ENCODE data around the gene PLCB1. TPM values are rescaled to one million over a fixed set of nuclear protein-coding genes. Genes with fewer than 3 reads are reported as not detected.

Gene PLCB1
- total RNA-seq, 2 experiments from 2014 or later, result 0.63 to 1.5 TPM

DNA sequence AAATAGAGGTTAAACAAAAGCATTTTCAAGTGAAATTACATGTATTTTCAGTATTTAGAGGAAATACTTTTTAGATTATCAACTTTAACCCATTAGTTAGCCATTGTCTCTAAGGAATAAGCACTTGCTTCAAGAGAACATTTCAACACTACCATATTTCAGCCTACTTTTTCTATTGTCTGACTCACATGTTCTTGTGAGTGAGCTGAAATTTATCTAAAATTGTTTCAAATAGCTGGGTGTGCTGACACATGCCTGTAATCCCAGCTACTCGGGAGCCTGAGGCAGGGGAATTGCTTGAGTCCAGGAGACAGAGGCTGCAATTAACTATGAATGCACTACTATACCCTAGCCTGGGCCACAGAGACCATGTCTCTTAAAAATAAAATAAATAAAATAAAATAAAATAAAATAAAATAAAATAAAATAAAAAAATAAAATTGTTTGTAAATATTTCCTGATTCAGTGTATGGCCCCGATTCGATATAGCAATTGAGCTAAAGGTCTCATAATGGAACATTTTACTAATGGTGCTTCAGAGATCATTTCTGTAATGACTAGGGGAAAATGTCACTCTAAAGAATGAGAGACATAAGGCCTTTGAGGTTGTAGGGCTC lies 612.3 kb downstream of the PLCB1 start:
- Mint-ChIP-seq H3K36me3 (ENCODE audit: low read depth) (no peaks in the 10 kb centered on the region), H3K27me3 (ENCODE audit: low read depth) (peaks cover 2% of the 10 kb centered on the region), H3K27ac (no peak overlapping the region), H3K4me1 (ENCODE audit: low read depth) (no peaks in the 10 kb centered on the region), H3K4me3 (no peak overlapping the region), H3K9me3 (ENCODE audit: insufficient read depth) (no peaks in the 10 kb centered on the region)
- CTCF ChIA-PET, result interaction anchor here (1.2 to 1.4 kb wide), 2 partner anchors 16 to 22 kb away, joined by 3 to 5 read pairs; no protein-coding TSS in a partner anchor
- DNase-seq (no peak), ATAC-seq (no peak)
- POLR2A ChIA-PET, result no interaction called here

GRCh38 chr20:8749101-8749500 lies 617.0 kb downstream of the PLCB1 start:
- ChIA-PET CTCF (interaction anchor here (1.3 to 2.4 kb wide), 2 partner anchors 11 to 15 kb away, joined by 7 to 10 read pairs; no protein-coding TSS in a partner anchor), POLR2A (no interaction called here)
- ATAC-seq (no peak), DNase-seq (no peak)
- Mint-ChIP-seq H3K4me3 (no peak overlapping the region), H3K27ac (no peak overlapping the region), H3K27me3 (ENCODE audit: low read depth) (no peaks in the 10 kb centered on the region), H3K9me3 (ENCODE audit: insufficient read depth) (no peaks in the 10 kb centered on the region), H3K36me3 (ENCODE audit: low read depth) (no peaks in the 10 kb centered on the region), H3K4me1 (ENCODE audit: low read depth) (no peaks in the 10 kb centered on the region)

- POLR2A ChIA-PET, result no interaction called here
- CTCF ChIA-PET, result interaction anchor here (0.9 to 2.4 kb wide), 5 partner anchors 10 to 104 kb away, joined by 4 to 10 read pairs (median 5); no protein-coding TSS in a partner anchor
- Mint-ChIP-seq H3K9me3 (ENCODE audit: insufficient read depth) (no peaks in the 10 kb centered on the region), H3K36me3 (ENCODE audit: low read depth) (no peaks in the 10 kb centered on the region), H3K4me1 (ENCODE audit: low read depth) (no peaks in the 10 kb centered on the region), H3K27me3 (ENCODE audit: low read depth) (no peaks in the 10 kb centered on the region), H3K4me3 (no peak overlapping the region), H3K27ac (no peak overlapping the region)
- DNase-seq (no peak), ATAC-seq (no peak)
Measured at GRCh38 chr20:8749986-8750385, 617.9 kb downstream of the PLCB1 start.

- POLR2A ChIA-PET, result no interaction called here
- no peaks in the 10 kb centered on the region for H3K9me3 Mint-ChIP-seq (ENCODE audit: insufficient read depth)
- no peak overlapping the region for H3K4me3 Mint-ChIP-seq
- DNase-seq (no peak), ATAC-seq (no peak)
- no peak overlapping the region for H3K27ac Mint-ChIP-seq
- H3K4me1 Mint-ChIP-seq (ENCODE audit: low read depth), result no peaks in the 10 kb centered on the region
- H3K36me3 Mint-ChIP-seq (ENCODE audit: low read depth), result no peaks in the 10 kb centered on the region
- H3K27me3 Mint-ChIP-seq (ENCODE audit: low read depth), result no peaks in the 10 kb centered on the region
- CTCF ChIA-PET, result no interaction called here
Measured at GRCh38 chr20:8755340-8756118, 623.5 kb downstream of the PLCB1 start.

GRCh38 chr20:8756410-8756809 lies 624.3 kb downstream of the PLCB1 start:
- no peaks in the 10 kb centered on the region for H3K36me3 Mint-ChIP-seq (ENCODE audit: low read depth)
- DNase-seq, result no peak
- no peak overlapping the region for H3K4me3 Mint-ChIP-seq
- no peaks in the 10 kb centered on the region for H3K27me3 Mint-ChIP-seq (ENCODE audit: low read depth)
- H3K9me3 Mint-ChIP-seq (ENCODE audit: insufficient read depth), result no peaks in the 10 kb centered on the region
- peak overlapping the region; percentile 34 for H3K27ac Mint-ChIP-seq
- no peaks in the 10 kb centered on the region for H3K4me1 Mint-ChIP-seq (ENCODE audit: low read depth)
- CTCF ChIA-PET, result no interaction called here
- POLR2A ChIA-PET, result interaction anchor here (0.5 kb wide), 1 partner anchor 215 kb away, joined by 3 read pairs; no protein-coding TSS in a partner anchor
- no peak for ATAC-seq

DNA sequence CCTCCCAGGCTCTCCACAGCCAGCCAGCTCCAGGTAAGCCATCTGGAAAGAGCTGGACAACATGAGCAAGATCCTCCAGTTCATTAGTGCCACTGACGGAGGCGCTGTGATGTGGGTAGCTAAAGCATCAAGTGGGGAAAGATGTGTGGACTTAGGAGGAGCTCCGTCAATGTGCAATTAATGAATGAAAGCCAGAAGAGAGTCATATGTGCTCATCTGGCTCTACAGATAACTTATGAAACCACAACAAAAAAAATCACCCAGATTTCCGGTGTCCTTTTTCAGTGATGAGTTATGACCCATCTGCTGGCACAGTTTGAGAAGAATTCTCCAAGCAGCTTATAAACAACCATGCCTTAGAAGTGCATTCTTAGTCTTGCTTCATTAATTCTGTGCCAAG lies 625.1 kb downstream of the PLCB1 start:
- Mint-ChIP-seq H3K27me3 (ENCODE audit: low read depth) (no peaks in the 10 kb centered on the region), H3K36me3 (ENCODE audit: low read depth) (no peaks in the 10 kb centered on the region), H3K9me3 (ENCODE audit: insufficient read depth) (no peaks in the 10 kb centered on the region), H3K4me3 (no peak overlapping the region), H3K4me1 (ENCODE audit: low read depth) (no peaks in the 10 kb centered on the region), H3K27ac (no peak overlapping the region)
- no peak for DNase-seq
- ATAC-seq, result no peak
- ChIA-PET POLR2A (interaction anchor here (0.5 kb wide), 1 partner anchor 216 kb away, joined by 3 read pairs; no protein-coding TSS in a partner anchor), CTCF (interaction anchor here (1.2 kb wide), 2 partner anchors 22 to 35 kb away, joined by 3 read pairs; no protein-coding TSS in a partner anchor)

DNA sequence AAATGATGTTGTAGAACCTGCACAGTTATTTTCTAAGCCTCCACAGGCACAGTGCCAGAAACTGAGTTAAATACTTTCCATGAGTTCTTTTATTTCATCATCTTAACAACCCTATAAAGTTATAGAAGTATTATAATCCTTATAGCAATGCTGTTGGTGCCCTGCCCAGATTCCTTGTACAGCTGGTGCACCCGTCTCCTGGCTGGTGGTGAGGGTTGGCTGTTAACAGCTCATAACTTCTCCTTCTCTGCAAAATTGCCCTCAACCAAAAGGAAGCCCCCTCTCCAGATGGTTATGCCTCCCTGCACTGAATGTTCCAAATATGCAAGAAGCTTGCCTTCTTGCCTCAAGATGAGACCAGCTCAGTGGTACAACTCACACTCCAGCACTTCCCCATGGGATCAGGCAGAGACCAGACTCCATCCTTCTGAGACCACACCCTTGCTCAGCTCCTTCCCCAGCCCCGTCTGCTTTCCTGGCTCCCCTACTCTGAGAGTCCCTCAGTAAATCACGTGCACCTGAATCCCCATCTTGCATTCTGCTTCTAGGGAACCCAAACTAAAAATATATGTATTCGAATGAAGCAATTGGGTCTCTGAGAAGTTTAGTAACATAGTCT lies 632.4 kb downstream of the PLCB1 start:
- Mint-ChIP-seq H3K36me3 (ENCODE audit: low read depth) (no peaks in the 10 kb centered on the region), H3K4me3 (no peak overlapping the region), H3K4me1 (ENCODE audit: low read depth) (peaks cover 5% of the 10 kb centered on the region), H3K9me3 (ENCODE audit: insufficient read depth) (no peaks in the 10 kb centered on the region), H3K27ac (no peak overlapping the region), H3K27me3 (ENCODE audit: low read depth) (no peaks in the 10 kb centered on the region)
- no peak for DNase-seq
- no peak for ATAC-seq
- POLR2A ChIA-PET, result no interaction called here
- CTCF ChIA-PET, result interaction anchor here (1.4 kb wide), 1 partner anchor 15 kb away, joined by 7 read pairs; no protein-coding TSS in a partner anchor

DNA sequence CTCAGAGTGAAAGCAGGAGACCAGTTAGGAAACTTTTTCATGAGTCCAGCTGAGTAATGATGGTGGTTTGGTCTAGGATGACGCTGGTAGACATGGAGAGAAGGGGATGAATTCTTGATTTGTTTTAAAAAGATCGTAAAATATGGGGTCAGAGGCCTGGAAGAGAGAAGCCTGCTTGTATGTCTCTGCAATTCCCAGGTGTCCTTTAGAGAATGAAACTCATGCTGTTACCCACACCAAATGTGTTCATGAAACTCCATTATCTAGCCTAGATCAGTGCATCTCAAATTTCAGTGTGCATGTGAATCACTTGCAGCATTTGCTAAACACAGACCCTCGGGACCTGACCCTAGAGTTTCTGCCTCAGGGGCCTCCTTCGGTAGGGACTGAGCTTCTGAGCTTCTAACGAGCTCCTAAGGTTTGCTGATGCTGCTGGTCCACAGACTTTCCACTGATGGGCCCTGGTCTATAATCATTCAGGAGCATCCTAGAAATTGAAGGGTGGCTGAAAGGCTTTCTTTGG lies 634.9 kb downstream of the PLCB1 start:
- Mint-ChIP-seq H3K27me3 (ENCODE audit: low read depth) (no peaks in the 10 kb centered on the region), H3K4me3 (no peak overlapping the region), H3K36me3 (ENCODE audit: low read depth) (no peaks in the 10 kb centered on the region), H3K27ac (no peak overlapping the region), H3K4me1 (ENCODE audit: low read depth) (peaks cover 5% of the 10 kb centered on the region), H3K9me3 (ENCODE audit: insufficient read depth) (no peaks in the 10 kb centered on the region)
- CTCF ChIA-PET, result no interaction called here
- ATAC-seq (no peak), DNase-seq (no peak)
- POLR2A ChIA-PET, result no interaction called here

GRCh38 chr20:8774412-8774811 lies 642.3 kb downstream of the PLCB1 start:
- ATAC-seq (no peak), DNase-seq (no peak)
- H3K36me3 Mint-ChIP-seq (ENCODE audit: low read depth), result no peaks in the 10 kb centered on the region
- ChIA-PET CTCF (interaction anchor here (1.0 kb wide), 1 partner anchor 16 kb away, joined by 3 read pairs; no protein-coding TSS in a partner anchor), POLR2A (no interaction called here)
- no peaks in the 10 kb centered on the region for H3K27me3 Mint-ChIP-seq (ENCODE audit: low read depth)
- H3K9me3 Mint-ChIP-seq (ENCODE audit: insufficient read depth), result no peaks in the 10 kb centered on the region
- no peaks in the 10 kb centered on the region for H3K4me1 Mint-ChIP-seq (ENCODE audit: low read depth)
- no peak overlapping the region for H3K27ac Mint-ChIP-seq
- no peak overlapping the region for H3K4me3 Mint-ChIP-seq

GRCh38 chr20:8777911-8778310 lies 645.8 kb downstream of the PLCB1 start:
- Mint-ChIP-seq H3K9me3 (ENCODE audit: insufficient read depth) (no peaks in the 10 kb centered on the region), H3K27ac (no peak overlapping the region)
- POLR2A ChIA-PET, result no interaction called here

DNA sequence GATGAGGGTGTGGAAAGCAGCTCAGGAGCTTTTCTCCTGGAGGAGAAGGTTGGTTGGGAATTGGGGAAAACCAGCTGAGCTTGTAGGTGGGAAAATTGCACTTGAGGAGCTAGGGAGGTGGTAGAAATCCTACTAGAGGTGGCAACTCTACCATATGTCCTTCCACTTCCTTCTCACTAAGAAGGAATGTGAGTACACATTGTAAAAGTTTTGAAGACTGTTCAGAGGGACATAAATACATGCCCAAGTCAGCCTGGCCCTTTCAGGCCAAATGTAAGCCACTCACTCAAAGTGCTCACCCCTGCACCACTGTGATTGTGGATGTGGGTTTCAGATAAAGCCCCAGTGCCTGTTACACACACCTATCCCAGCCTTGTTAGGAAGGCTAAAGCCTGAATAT lies 646.3 kb downstream of the PLCB1 start:
- ATAC-seq, result no peak
- Mint-ChIP-seq H3K36me3 (ENCODE audit: low read depth) (no peaks in the 10 kb centered on the region), H3K27me3 (ENCODE audit: low read depth) (no peaks in the 10 kb centered on the region), H3K4me1 (ENCODE audit: low read depth) (no peaks in the 10 kb centered on the region), H3K9me3 (ENCODE audit: insufficient read depth) (no peaks in the 10 kb centered on the region), H3K27ac (no peak overlapping the region), H3K4me3 (no peak overlapping the region)
- ChIA-PET POLR2A (no interaction called here), CTCF (no interaction called here)
- DNase-seq, result no peak

More at GRCh38 chr20:8777911-8778310, 645.8 kb downstream of the PLCB1 start:
- H3K27me3 Mint-ChIP-seq (ENCODE audit: low read depth), result no peaks in the 10 kb centered on the region
- no peaks in the 10 kb centered on the region for H3K36me3 Mint-ChIP-seq (ENCODE audit: low read depth)
- no peaks in the 10 kb centered on the region for H3K4me1 Mint-ChIP-seq (ENCODE audit: low read depth)
- H3K4me3 Mint-ChIP-seq, result no peak overlapping the region
- CTCF ChIA-PET, result no interaction called here
- DNase-seq (no peak), ATAC-seq (no peak)

DNA sequence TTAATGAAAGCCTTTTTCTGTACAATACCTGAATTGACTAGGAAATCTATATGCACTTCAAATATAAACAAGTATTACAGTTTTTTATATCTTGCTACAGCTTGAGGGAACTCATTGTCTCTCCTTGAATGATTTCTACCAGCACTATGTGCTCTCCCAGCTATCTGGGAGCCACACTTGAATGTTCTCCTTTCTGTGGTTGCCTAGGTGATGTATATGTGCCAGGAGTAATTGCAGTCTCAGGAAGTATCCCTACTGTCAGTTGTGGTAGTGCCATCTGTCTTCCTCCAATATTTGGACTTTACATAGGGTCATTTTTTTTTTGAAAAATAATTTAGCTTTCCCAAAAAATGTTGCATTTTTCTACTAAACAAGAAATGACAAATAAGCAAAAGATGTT lies 648.8 kb downstream of the PLCB1 start:
- Mint-ChIP-seq H3K27ac (no peak overlapping the region), H3K27me3 (ENCODE audit: low read depth) (no peaks in the 10 kb centered on the region), H3K36me3 (ENCODE audit: low read depth) (no peaks in the 10 kb centered on the region), H3K9me3 (ENCODE audit: insufficient read depth) (no peaks in the 10 kb centered on the region), H3K4me3 (no peak overlapping the region), H3K4me1 (ENCODE audit: low read depth) (no peaks in the 10 kb centered on the region)
- POLR2A ChIA-PET, result no interaction called here
- ATAC-seq (no peak), DNase-seq (no peak)
- CTCF ChIA-PET, result interaction anchor here (1.1 kb wide), 1 partner anchor 9 kb away, joined by 3 read pairs; no protein-coding TSS in a partner anchor

Measured in activated CD8-positive, alpha-beta T cell treated with anti-CD3 and anti-CD28 coated beads, Interleukin-2, amount 10 ng/mL, durations not matched to agents 7 days and 5 days (primary cell).